Middle frontal gyrus (tissue), 1 donor: ENCODE results near the gene SEMA6A.
A peak's percentile ranks its signal among the peaks of the same experiment; 100 is the strongest.
"Not testable (repeated sequence)": the region's sequence is repeated elsewhere in the genome, so short reads cannot be mapped to it uniquely, and the experiment has no call there.

ENCODE experiments used
- DNase-seq: peaks from one replicate; pipeline ENCODE4 v3.0.0-alpha.2; 2015; ENCODE audit warnings: low spot score; ENCODE audit errors: extremely low spot score

SEMA6A gene

DNA sequence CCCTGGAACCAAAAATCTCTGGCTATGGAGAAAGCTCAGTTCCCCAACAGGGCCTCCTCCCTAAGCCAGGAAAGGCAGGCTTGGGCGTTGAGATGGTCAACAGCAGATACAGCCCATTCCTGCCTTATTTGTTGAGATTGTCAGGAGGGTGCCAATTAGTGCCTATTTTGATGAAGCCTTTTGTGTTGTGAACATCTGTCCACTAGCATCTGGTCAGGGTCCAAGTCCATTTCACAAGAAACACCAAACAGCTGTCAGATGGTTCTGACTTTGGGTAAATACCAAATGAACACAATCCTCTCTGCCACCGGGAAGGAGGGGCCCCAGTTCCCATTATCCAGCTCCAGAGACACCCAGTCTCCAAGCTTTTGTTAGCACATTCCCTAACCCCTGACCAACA is 19.9 kb downstream of the SEMA6A start:
- DNase-seq: no peak

DNA sequence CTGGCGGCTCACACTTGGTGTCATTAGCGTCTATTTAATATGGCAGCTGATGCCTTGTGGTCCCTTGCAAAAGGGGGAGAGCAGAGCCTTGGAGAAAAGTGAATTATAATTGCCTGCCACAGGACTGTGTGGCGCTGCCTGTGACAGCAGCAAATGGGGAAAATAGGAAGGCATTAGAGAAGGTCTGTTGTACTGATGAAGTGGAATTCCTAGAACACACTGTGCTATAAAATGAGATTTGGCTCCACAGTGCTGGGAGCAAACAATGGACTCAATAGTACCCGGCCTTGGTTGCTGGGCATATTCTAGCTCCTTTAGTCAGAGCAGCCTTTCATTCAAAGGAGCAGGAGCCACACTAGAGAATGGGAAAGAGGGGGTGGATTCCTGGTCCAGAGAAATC is 21.3 kb downstream of the SEMA6A start:
- peak; percentile 53 for DNase-seq

DNA sequence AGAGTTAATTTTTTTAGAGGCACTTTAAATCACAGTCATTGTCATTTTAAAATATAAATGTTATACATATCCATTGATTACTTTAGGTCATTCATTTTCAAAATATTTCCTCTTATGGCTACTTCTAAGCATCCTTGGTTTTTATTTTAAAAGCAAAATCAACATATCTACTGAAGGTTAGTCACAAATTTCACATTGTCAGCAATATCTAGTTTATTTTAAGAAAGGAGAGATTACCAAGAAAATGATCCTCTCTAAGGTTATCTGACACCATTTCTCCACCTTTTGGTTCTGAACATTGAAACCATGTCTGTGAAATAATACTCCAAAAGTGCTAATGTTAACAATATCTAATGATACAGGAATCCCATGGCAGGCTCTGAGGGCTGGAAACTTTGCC is 24.5 kb downstream of the SEMA6A start:
- DNase-seq: no peak

DNA sequence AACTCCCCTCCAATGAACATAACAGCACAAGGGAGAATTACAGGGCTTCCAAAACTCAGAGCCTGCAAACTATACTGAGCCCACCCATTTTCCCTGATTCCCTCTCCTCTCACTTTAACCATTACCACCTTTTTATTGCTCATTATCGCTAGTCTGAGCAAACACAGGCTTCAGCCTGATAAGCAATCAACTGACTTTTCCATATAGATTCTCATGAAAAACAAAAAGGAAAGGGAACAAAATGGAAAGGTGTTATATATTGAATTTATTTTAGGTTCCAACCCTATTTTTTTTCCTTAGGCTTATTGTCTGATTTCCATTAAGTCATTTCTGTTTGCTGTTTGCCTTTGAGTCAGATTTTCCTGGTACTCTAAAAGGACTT is 27.9 kb downstream of the SEMA6A start:
- DNase-seq: no peak

DNA sequence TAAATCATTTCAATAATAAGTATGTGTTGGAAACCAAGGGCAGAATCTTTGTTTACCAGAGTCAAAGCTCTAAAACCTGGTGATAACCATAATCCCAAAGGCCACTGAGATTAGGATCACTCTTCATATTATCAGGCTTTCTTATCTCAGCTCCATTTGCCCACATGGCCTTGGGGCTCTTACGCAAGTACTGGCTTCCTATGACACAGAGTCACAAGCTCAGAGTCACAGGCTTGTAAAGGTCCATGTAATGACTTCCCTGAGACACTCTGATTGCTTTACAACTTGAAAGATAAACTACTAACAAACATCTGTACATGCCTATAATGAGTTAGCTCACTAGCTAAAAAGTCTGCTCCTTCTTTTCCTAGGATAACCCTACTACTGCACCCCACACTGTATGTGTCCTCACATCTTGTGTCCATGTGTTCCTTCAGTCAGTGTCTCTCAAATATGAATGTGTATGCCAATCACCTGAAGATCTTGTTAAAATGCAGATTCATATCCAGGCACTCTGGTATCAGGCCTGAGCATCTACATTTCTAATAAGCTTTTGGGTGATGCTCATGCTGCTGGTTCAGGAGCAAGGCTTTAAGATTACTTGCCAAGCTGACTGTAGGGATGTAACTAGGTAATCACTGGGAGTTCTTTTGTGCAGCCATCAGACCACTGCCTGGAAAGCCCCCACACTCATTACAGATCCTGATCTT is 28.4 kb downstream of the SEMA6A start:
- DNase-seq: no peak

DNA sequence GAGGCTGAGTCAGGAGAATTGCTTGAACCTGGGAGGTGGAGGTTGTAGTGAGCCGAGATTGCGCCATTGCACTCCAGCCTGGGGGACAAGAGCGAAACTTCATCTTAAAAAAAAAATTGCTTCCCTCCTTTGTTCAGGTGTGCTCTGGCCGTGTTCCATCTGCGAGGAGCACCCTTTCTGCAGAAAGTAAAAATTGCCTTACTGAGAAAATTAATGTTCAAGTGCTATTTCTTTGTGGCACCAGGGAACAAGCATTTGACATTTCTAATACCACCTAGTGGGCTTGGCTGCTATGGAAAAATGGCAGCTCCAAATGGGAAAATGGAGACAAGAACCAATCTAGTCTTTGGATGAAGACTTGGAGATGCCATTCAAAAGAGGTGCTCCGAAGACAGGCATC is 29.2 kb downstream of the SEMA6A start:
- not testable (repeated sequence) for DNase-seq

DNA sequence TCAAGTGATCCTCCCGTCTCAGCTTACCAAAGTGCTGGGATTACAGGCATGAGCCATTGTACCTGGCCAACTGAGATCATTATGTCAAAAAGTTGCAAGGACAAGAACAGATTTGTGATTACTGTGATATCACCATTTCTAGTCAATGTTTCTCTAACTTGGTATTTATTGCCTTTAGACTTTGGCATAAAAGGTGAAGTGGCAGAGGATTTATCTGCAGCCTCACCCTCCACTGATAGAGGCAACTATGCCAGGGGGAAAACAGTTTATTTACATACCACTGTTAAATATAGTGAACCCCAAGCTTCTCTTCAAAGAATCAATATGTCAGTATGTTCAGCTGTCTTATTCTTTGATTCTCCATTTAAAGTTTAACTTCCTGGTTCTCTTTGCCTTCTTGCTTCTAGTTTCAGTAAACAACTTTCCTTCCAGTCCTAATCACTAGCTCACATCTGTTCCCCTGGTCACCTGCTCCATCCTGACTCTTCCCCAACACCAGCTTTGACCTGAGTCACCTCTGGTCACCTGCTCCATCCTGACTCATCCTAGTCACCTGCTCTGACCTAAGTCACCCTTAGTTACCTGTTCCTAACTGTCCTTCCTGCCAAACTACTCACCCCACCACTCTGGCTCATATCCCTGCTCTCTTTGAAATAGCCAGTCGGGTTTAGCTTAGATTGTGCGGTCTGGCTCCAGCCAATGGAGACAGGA is 29.9 kb downstream of the SEMA6A start:
- no peak for DNase-seq

DNA sequence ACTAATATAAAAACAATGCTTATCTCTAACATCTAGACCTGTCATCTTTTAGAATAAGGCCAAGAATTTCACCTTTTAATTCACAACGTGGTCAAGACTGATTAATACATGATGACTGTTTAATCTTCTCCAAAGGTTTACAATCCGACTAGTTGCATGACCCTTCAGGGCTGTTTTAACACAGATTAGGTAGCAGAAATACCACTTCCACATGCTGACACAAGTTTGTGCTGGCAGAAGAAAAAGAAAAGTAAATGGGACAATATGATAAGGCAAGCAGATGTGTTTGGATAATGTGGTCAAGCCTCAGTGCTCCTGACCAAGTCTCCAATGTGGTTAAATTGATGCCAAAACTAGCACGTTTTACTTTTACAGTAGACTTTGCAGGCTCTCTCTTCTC is 31.1 kb downstream of the SEMA6A start:
- DNase-seq: no peak

DNA sequence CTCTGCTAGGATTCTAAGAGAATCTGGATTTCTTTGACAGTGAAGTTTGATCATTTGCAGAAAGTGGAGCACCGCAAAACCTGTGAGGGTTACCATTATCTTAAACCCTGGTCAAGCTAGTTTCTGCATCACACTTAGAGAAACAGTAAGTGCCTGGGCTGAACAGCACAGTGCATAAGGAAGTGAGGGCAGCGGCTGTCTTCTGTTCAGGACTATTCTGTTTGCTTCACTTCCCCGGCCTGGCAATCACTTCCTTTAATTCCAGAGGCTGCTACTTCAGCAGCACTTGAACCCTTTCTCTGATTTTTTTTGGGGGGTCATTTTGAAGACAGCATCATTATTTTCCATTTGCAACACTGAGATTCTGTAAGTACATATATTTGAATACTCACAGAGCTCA is 32.0 kb downstream of the SEMA6A start:
- DNase-seq: no peak

DNA sequence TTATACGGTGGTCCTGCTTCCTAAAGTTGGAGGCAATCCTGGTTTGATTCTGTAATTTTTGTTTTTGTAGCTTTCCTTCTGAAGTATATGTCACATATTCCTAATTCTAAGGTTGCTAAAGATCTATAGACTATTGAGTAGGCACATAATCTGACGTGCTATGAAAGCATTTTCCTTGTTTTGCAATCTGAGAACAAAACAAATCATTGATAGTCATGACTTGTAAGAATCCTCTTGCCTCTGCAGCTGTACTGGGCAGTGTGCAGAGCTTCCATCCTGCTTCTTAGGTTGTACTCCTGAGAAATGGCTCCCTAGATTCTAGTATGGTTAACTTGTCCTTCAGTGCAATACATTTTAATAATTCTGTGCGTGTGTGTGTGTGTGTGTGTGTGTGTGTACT is 35.4 kb downstream of the SEMA6A start:
- no peak for DNase-seq

DNA sequence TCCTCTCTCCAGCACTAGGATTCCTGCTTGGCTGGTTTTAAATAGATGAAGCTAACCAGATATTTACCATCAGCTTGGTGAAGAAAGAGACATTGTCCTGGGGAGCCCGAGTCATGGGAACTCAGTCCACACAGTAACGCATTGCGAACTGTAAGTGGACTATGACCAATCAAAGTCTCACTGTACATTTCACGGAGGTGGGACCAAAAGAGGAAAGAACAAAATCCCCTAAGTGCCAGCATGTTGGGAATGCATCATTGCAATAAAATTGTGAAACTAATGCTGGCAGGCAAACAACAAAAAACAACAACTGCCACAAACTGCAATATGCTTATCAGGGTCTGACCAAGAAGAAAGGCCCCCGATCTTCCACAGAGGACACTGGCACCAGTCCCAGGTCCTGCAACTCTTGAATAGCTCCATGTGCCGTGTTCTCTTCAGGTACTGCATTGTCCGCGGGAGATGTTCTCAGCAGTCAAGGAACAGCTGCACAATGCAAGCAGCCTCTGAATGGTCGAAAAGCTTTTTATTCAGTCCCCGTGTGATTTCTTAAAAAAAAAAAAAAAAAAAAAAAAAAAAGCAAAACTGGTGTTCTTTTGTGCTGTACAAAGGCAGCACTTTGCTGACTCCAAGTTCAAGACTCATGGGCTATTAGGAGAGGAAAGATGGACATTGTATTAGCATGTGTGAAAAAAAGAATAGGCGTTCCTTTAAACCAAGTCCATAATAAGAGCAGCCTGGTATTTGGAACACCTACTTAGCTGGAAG is 38.1 kb downstream of the SEMA6A start:
- no peak for DNase-seq

DNA sequence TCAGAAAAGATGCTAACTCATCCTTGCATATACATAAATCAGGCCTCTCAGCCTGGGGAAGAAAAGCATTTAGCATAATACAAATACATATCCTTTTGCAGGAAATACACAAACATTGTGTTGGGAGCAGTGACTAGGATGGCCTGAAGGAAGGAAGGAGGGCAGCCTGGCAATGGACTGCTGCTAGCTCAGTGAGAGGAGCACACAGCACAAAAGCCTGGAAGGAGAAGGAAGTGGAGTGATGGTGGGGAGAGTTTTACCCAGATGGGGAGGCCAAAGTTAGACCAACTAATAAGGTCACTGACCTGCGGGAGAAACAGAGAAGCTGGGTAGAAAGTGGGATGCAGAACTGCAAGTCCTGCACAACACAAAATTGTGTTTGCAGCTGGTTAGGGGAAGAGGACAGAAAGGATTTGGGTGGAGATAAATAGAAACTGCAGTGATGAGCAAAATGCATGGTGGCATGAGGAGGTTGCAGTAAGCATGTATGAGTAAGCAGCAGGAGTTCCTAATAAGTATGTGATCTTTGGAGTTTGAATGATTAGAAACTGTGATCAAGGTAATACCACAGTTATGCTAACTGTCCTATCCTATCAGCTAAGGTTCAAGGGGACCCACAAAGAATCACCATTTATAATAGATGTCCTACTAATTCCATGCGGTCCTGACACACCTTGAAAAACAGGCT is 39.5 kb downstream of the SEMA6A start:
- DNase-seq: no peak

DNA sequence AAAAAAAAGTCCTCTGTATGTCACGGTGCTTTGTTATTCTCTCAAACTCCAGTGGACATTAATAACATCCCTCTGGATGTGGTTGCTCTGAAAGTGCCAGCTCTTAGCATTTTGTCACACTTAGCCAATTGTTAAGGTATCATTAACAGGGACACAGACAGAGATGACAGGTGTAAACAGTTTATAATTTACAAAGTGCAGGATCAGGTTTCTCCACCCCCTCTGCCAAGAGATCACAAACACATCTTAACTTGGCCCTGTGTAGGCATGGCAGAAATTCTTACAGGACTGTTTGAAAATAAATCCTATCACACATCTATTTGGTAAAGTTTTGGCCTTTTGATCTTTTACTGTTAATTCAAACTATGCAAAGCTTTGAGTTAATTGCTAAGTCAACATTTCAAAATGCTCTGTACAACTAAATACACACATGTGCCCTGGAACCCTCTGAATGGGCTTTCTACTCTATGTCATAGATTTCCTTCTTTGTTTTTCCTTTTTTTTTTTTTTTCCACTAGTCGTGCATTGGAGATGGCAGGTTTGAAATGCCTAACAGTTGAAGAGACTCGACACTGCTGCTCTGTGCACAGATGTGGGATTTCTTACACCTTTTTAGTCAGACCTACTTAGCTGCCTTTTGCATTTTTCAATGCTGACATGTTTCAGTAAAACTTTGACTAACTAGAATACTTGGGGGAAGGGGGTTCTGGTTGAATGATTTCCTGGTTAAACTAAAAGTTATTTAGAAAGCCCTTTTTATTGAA is 41.7 kb downstream of the SEMA6A start:
- DNase-seq: no peak

DNA sequence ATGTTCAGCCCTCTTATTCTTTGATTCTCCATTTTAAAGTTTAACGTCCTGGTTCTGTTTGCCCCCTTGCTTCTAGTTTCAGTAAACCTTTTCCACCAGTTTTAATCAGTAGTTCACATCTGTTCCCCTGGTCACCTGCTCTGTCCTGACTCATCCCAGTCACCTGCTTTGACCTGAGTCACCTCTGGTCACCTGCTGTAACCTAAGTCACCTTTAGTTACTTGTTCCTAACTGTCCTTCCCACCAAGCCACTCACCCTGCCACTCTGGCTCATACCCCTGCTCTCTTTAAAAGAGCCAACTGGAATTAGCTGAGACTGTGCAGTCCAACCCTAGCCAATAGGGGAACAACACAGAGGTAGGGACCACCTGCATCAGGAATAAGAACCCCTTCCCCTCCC is 43.0 kb downstream of the SEMA6A start:
- no peak for DNase-seq

DNA sequence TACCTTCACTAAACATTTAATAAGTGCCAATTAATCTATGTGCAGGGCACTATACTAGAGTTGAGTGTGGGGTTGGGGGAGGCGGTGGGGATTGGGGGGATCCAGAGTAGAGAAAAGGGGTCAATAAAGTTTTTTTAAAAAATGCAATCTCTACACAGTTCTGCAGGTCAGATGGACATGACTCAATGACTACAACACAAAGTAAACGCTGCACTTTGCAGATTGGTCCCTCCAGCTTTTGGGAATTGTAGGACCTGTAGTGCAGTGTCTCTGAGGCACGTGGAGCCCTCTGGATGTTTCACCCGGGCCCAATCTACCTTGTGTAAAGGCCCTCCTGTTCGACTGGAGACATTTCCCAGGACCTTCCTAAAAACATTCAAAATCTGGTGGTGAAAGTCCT is 43.5 kb downstream of the SEMA6A start:
- DNase-seq: no peak

DNA sequence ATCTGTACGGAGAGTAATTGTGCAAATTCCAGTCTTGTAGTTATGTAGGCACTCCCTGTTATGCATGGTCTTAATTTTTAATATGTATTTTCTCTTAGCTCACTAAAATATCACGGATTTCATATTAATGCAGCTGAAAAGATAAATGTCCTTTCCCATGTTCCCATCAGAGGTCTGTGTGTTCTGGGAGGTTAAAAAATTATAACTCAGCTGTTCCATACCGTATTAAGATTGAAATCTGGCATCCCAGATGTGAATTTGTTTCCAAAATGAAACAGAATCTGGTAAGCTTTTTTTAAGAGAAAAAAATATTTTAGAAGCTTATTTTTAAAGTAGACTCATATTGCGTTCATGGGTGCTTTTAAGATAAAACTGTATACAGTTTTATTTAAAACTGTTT is 44.3 kb downstream of the SEMA6A start:
- no peak for DNase-seq

DNA sequence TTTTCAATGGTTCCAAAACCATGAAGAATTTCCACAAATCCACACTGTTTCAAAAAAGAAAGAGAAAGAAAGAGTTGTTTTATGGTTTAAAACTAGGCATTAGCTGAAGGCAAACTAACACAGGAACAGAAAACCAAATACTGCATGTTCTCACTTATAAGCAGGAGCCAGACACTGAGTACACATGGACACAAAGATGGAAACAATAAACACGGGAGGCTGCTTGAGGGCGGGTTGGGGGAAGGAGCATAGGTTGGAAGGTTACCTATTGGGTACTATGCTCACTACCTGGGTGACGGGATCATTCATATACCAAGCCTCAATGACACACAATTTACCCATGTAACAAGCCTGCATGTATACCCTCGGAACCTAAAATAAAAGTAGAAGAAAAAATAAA is 45.0 kb downstream of the SEMA6A start:
- DNase-seq: no peak

DNA sequence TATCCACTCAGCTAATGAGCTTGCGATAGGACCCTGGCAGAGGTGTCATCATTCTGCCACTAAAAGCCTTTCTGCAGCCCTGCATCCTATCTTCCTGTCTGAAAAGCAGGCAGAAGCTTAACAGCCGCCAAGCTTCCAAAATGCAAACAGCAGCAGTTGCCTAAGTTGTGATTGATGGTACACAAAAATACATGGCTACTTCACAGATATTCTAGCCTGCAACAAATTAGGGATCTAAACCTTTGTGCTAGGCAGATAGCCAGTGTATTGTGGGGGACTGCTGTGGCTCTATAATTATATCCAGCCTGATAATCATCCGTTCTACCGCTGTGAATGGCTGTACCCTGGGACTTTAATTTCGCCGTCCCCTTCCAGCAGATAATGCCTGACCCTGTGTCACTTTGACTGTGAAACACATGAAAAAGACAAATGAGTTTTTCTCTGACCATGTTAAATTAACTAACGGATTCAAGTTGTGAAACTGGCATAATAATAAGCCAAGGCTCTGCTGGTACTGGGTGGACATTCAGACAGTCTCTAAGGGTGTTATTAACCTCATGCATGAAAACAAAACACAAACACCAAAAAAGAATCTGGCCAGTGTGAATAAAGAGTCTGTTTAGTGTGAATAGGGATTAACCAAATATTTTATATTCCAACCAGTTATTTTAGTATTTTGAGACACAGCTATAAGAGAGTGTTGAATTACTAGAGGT is 45.9 kb downstream of the SEMA6A start:
- DNase-seq: no peak

DNA sequence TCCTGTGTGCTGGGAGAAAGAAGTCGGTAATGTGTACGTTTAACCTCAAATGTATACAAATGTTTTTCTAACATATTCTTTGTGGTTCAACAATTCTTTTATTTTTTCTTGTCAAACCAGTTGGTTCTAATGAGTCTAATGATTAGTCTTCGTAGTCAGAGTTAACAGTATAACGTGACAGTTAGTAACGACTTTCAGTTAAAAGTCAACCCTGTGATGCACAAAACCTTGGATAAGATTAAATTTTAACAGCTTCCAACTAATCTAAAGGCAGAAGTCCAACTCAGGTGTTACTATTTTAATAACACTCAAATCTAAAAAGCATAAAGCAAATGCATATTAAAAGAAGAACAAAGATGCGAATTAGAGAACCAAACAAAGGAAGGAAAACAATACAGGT is 47.0 kb downstream of the SEMA6A start:
- no peak for DNase-seq

DNA sequence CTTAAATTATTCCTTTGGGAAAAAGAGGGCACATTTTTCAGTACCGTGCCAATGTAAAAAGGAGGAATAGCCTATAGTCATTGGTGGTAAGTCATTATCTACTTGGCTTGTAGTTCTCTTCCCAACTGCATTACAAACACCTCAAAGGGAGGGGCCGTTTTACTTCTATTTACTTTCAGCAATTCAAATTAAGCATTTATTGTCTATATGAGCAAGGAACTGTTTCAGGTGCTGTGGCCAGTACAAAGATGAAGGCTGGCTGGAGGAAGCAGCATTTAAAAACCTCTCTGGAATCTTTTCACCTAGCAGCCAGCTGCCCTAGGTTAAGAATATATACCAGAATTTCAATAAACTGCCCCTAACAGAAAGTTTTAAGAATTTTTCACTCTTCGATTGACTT is 48.9 kb downstream of the SEMA6A start:
- no peak for DNase-seq

DNA sequence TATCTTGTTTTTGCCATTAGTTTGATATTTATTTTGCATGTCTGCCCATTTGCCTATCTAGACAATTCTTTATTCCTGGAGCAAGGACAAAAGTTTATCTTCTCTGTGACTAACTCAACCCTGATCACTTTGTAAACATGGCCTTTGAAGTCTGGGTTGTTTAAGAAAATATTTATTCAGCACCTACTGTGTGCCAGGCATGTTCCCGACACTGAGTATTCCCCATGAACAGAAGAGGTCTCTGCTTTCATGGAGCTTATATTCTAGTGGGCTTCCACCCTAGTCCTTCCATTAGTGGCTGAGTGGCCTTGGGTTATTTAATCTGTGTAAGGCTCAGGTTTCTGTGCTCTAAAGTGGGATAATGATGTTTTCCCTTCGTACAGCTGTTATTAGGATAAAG is 49.7 kb downstream of the SEMA6A start:
- DNase-seq: no peak
